HepG2 (cell line): ENCODE results near the gene ALPI. TPM values are rescaled to one million over a fixed set of nuclear protein-coding genes. Genes with fewer than 3 reads are reported as not detected.

Experiments used
- ATAC-seq: fragments of 200-7000 bp; cut with Tn5 transposase; 3 replicates; pipeline ENCODE4 v1.9.1; 2020; ENCODE audit warnings: mild to moderate bottlenecking, moderate library complexity
- BruUV-seq: library from RNA; stranded (reverse); fragments of 400-500 nt; replicated peaks from 2 replicates; lab custom pipeline; 2021; lab: Mats Ljungman, UMichigan
- CTCF ChIA-PET: fragments of 300-600 bp; formaldehyde crosslinking; extraction: SDS; loops from one replicate; lab custom pipeline; 2021; ENCODE audit warnings: low total read pairs, inconsistent platforms, low intra/inter-chr PET ratio; lab: Yijun Ruan, JAX
- POLR2A ChIA-PET: fragments of 350-600 bp; sonication (Branson Sonifier 250); formaldehyde crosslinking; loops from one replicate; lab custom pipeline; 2020; ENCODE audit warnings: antibody characterized with exemption, inconsistent platforms; lab: Yijun Ruan, JAX
- DNase-seq: peaks from one replicate; pipeline ENCODE4 v3.0.0-alpha.2; 2015; ENCODE audit warnings: low spot score
- FAIRE-seq: peaks from 3 replicates; lab custom pipeline; 2011; peaks lifted over from hg19 to GRCh38; lab: Jason Lieb, UNC
- H2AFZ ChIP-seq: one replicate; pipeline ENCODE4 v1.6.1; 2011; ENCODE audit warnings: low read length, inconsistent platforms
- H3K27ac ChIP-seq: fragments of 300-600 bp; 3 replicates; pipeline ENCODE4 v1.8.0; 2011; ENCODE audit warnings: mixed run types, mild to moderate bottlenecking, mixed read lengths, low read length, inconsistent platforms; ENCODE audit not compliant: insufficient read depth; ENCODE audit errors: extremely low read length
- H3K27me3 ChIP-seq, 2 experiments: fragments of 200-600 bp in 1 of 2; 2 replicates in 1 of 2; 3 replicates in 1 of 2; pipeline versions ENCODE4 v1.6.0 to v1.8.0; 2011; ENCODE audit warnings: low read length in 2 of 2, mild to moderate bottlenecking in 2 of 2, moderate library complexity in 2 of 2, inconsistent platforms in 1 of 2; ENCODE audit not compliant: insufficient read depth in 2 of 2, control insufficient read depth in 1 of 2
- H3K36me3 ChIP-seq, 2 experiments: fragments of 200-600 bp in 1 of 2; replicated peaks in 1 of 2; 2 replicates in 1 of 2; 3 replicates in 1 of 2; pipeline versions ENCODE4 v1.5.1 to v1.8.0; 2011; ENCODE audit warnings: low read length in 2 of 2, inconsistent platforms in 1 of 2; ENCODE audit not compliant: insufficient read depth in 2 of 2, control insufficient read depth in 1 of 2
- H3K4me1 ChIP-seq: 2 replicates; pipeline ENCODE4 v1.5.1; 2012; ENCODE audit warnings: low read length, inconsistent platforms; ENCODE audit not compliant: insufficient read depth
- H3K4me2 ChIP-seq: 2 replicates; pipeline ENCODE4 v1.6.0; 2011; ENCODE audit warnings: low read depth, low read length, inconsistent platforms
- H3K4me3 ChIP-seq, 3 experiments: fragments of 200-600 bp in 1 of 3; sonication (generic), shearing (Covaris generic) in 1 of 3; replicated peaks in 1 of 3; 2 replicates each; pipeline ENCODE4 v1.5.1; 2011 to 2016; ENCODE audit warnings: low read length in 3 of 3, inconsistent platforms in 2 of 3, low read depth in 2 of 3, mild to moderate bottlenecking in 2 of 3, control low read depth in 1 of 3, mixed read lengths in 1 of 3; ENCODE audit not compliant: insufficient read depth in 1 of 3
- H3K79me2 ChIP-seq: one replicate; pipeline ENCODE4 v1.6.1; 2011; ENCODE audit warnings: low read length, inconsistent platforms; ENCODE audit not compliant: insufficient read depth
- H3K9ac ChIP-seq: 2 replicates; pipeline ENCODE4 v1.6.0; 2011; ENCODE audit warnings: mild to moderate bottlenecking, low read depth, low read length, inconsistent platforms; ENCODE audit not compliant: insufficient read depth
- H3K9me3 ChIP-seq: 2 replicates; pipeline ENCODE4 v1.5.1; 2012; ENCODE audit warnings: mild to moderate bottlenecking, low read length
- H4K20me1 ChIP-seq: 2 replicates; pipeline ENCODE4 v1.6.0; 2011; ENCODE audit warnings: inconsistent platforms, mild to moderate bottlenecking, low read length, moderate library complexity; ENCODE audit not compliant: insufficient read depth
- KIAA2018 ChIP-seq: sonication (generic); formaldehyde crosslinking; IDR thresholded peaks from 2 replicates; pipeline ENCODE4 v1.5.0; 2020; ENCODE audit warnings: mild to moderate bottlenecking, missing genetic modification reagents, borderline replicate concordance
- MNT ChIP-seq: fragments of 450-650 bp; IDR thresholded peaks from 2 replicates; pipeline ENCODE4 v1.6.1; 2016
- MTERF4 ChIP-seq: sonication (generic); formaldehyde crosslinking; IDR thresholded peaks from 2 replicates; pipeline ENCODE4 v1.8.0; 2023; ENCODE audit warnings: mild to moderate bottlenecking, missing genetic modification reagents
- WGBS: methylation state at CpG from one replicate; pipeline ENCODE4 v1.1.6; 2017; ENCODE audit warnings: low lambda C conversion rate; 5-methylcytosine and 5-hydroxymethylcytosine counted together
- in situ Hi-C: cut with HindIII; loops from 2 replicates; pipeline ENCODE4 v1.10.0; 2017; ENCODE audit warnings: low pct_unique_long_range_greater_than_20kb; ENCODE audit not compliant: extremely low pct_ligation_motif_present
- intact Hi-C: fragments of 100-400 bp; cut with micrococcal nuclease; formaldehyde crosslinking; loops from one replicate; pipeline ENCODE4 v1.10.0; 2022; ENCODE audit not compliant: unreplicated experiment
- polyA plus RNA-seq, 8 experiments: library from polyadenylated mRNA; depleted of rRNA in 3 of 8; stranded (reverse) in 7 of 8; unstranded in 1 of 8; fragments of >200 nt; fragmentation: Illumina TruSeq in 4 of 8; extraction: Trizol in 4 of 8; gene quantifications; 2 replicates each; pipeline versions ENCODE4 v1.2.1 to v1.2.3, GENCODE V29; 2011 to 2016; ENCODE audit warnings: low read depth in 4 of 8, missing spikeins in 1 of 8, mixed read lengths in 1 of 8; ENCODE audit not compliant: insufficient read depth in 1 of 8
- total RNA-seq, 5 experiments: library from RNA; depleted of rRNA; stranded (reverse); fragments of >200 nt; fragmentation: Illumina TruSeq; extraction: Trizol; gene quantifications; 2 replicates each; pipeline ENCODE4 v1.2.3, GENCODE V29; 2016; ENCODE audit warnings: low read depth in 1 of 5

The ALPI gene
- total and polyA plus RNA-seq, 2 of the 13 experiments (the other 11 are each of a cell fraction or from before 2014, with no cell fraction given), result not detected

GRCh38 chr2:232477751-232478510, 22.0 kb downstream of the ALPI start:
- Histone ChIP-seq H3K4me2 (no peak overlapping the region), H4K20me1 (no peaks in the 10 kb centered on the region; the same call in 1 of the 2 replicates), H3K36me3 (no peaks in the 10 kb centered on the region), H3K27me3 (peaks cover 26 to 87% of the 10 kb centered on the region in 2 experiments), H3K27ac (no peak overlapping the region), H3K4me1 (no peaks in the 10 kb centered on the region), H3K9me3 (no peaks in the 10 kb centered on the region), H3K9ac (no peak overlapping the region), H3K79me2 (no peaks in the 10 kb centered on the region), H3K4me3 (no peak overlapping the region), H2AFZ (no peak overlapping the region)
- no peak for FAIRE-seq
- TF ChIP-seq MNT, result peak; percentile 72
- no peak for TF ChIP-seq KIAA2018 (CRISPR knock-in tag)
- no peak for TF ChIP-seq MTERF4
- 0% methylated on average over 8 of the region's 13 CpGs for WGBS
- ChIA-PET CTCF (no interaction called here), POLR2A (no interaction called here)
- in situ Hi-C loops, result no loop called here
- no TSS peak for BruUV-seq
- ATAC-seq, result no peak
- intact Hi-C loops, result loop anchor here (5.0 kb wide), 1 partner anchor 44 kb away; the partner anchor contains the start of gene PRSS56
- no peak for DNase-seq
